Gastrocnemius medialis (tissue), 4 donors: ENCODE data around the gene DPP9.

Experiments
- CTCF ChIP-seq, 5 experiments: fragments of 450-650 bp in 3 of 5; fragments of 200-600 bp in 2 of 5; sonication (generic) in 2 of 5; IDR thresholded peaks in 4 of 5; conservative IDR thresholded peaks in 1 of 5; 1 replicate in 4 of 5; 2 replicates in 1 of 5; pipeline ENCODE4 v1.5.1; 2016 to 2019; ENCODE audit warnings: antibody characterized with exemption in 5 of 5, mild to moderate bottlenecking in 3 of 5, moderate library complexity in 3 of 5
- POLR2A ChIP-seq, 2 donors: fragments of 450-650 bp; IDR thresholded peaks; one replicate each; pipeline ENCODE4 v1.6.1; 2017; ENCODE audit warnings: antibody characterized with exemption in 2 of 2, mild to moderate bottlenecking in 2 of 2, moderate library complexity in 2 of 2

GRCh38 chr19:4676955-4677731, 46.5 kb downstream of the DPP9 start:
- peak; percentile 60 to 92 (median 73) for TF ChIP-seq CTCF (IDR thresholded peaks at IDR 0.05 in 4 of 5, conservative IDR thresholded peaks at IDR 0.05 in 1 of 5)
- peak in 1 of 2 donors; percentile 21 for TF ChIP-seq POLR2A (IDR thresholded peaks at IDR 0.05)
